SU-DHL-6 (cell line): ENCODE data around the gene LARGE2.

Source experiments
- EZH2phosphoT487 ChIP-seq: fragments of 200-600 bp; sonication (generic), shearing (Covaris generic); conservative IDR thresholded peaks from 2 replicates; pipeline ENCODE4 v1.6.1; 2018; ENCODE audit warnings: mild to moderate bottlenecking, antibody characterized with exemption, low read length, moderate library complexity, mixed read lengths
- TF ChIP-seq, protein P1 (sequence below): fragments of 200-600 bp; sonication (generic); IDR thresholded peaks from one replicate; pipeline ENCODE4 v1.5.1; 2017; ENCODE audit warnings: antibody characterized with exemption, mild to moderate bottlenecking, low read length, moderate library complexity; ENCODE audit not compliant: insufficient read depth, poor library complexity, severe bottlenecking

DNA sequence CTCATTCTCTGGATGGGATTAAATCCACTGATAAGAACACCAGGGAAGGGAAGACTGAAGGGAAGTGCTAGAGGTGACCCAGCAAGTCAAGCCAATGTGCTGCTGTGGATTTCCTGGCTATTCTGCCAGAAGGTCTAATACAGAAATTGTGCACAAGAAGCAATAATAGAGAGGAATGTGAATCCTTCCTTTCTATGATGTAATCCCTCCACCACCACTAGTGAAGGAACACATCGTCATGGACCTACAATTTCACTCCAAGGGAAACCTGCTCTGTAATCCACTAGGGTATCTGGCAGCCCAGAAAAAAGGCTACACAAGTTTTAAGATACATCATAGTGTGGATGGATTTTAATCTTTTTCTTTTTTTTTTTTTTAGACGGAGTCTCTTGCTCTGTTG, 17.4 kb downstream of the LARGE2 start:
- TF ChIP-seq, protein P1, sequence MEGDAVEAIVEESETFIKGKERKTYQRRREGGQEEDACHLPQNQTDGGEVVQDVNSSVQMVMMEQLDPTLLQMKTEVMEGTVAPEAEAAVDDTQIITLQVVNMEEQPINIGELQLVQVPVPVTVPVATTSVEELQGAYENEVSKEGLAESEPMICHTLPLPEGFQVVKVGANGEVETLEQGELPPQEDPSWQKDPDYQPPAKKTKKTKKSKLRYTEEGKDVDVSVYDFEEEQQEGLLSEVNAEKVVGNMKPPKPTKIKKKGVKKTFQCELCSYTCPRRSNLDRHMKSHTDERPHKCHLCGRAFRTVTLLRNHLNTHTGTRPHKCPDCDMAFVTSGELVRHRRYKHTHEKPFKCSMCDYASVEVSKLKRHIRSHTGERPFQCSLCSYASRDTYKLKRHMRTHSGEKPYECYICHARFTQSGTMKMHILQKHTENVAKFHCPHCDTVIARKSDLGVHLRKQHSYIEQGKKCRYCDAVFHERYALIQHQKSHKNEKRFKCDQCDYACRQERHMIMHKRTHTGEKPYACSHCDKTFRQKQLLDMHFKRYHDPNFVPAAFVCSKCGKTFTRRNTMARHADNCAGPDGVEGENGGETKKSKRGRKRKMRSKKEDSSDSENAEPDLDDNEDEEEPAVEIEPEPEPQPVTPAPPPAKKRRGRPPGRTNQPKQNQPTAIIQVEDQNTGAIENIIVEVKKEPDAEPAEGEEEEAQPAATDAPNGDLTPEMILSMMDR: no peak
- TF ChIP-seq EZH2phosphoT487: no peak
